MM.1S (cell line): ENCODE measurements around the gene MRPL1.

ENCODE experiments used
- DNase-seq: peaks from one replicate; pipeline ENCODE4 v3.0.0-alpha.2; 2015
- H2AFZ ChIP-seq: fragments of 300-600 bp; sonication (generic); 2 replicates; pipeline ENCODE4 v1.6.0; 2016; ENCODE audit warnings: antibody characterized with exemption, low read length
- H3F3A ChIP-seq: fragments of 300-600 bp; sonication (generic); 2 replicates; pipeline ENCODE4 v1.6.1; 2016; ENCODE audit warnings: mild to moderate bottlenecking, antibody characterized with exemption, low read length, moderate library complexity, mixed read lengths; ENCODE audit not compliant: insufficient read depth
- H3K27ac ChIP-seq: fragments of 300-600 bp; sonication (generic); 2 replicates; pipeline ENCODE4 v1.5.1; 2016; ENCODE audit warnings: mild to moderate bottlenecking, low read length
- H3K27me3 ChIP-seq: fragments of 300-600 bp; sonication (generic); replicated peaks from 2 replicates; pipeline ENCODE4 v1.6.0; 2016; ENCODE audit warnings: low read length; ENCODE audit not compliant: insufficient read depth
- H3K36me3 ChIP-seq: fragments of 300-600 bp; sonication (generic); replicated peaks from 2 replicates; pipeline ENCODE4 v1.6.1; 2016; ENCODE audit warnings: mild to moderate bottlenecking, low read length, mixed read lengths; ENCODE audit not compliant: insufficient read depth
- H3K4me1 ChIP-seq: fragments of 300-600 bp; sonication (generic); 2 replicates; pipeline ENCODE4 v1.6.1; 2016; ENCODE audit warnings: low read length, mixed read lengths
- H3K4me2 ChIP-seq: fragments of 300-600 bp; sonication (generic); 2 replicates; pipeline ENCODE4 v1.6.0; 2016; ENCODE audit warnings: low read depth, low read length
- H3K4me3 ChIP-seq: fragments of 300-600 bp; sonication (generic); 2 replicates; pipeline ENCODE4 v1.5.1; 2016; ENCODE audit warnings: low read length, mixed read lengths
- H3K79me2 ChIP-seq: fragments of 300-600 bp; sonication (generic); 2 replicates; pipeline ENCODE4 v1.6.1; 2016; ENCODE audit warnings: mixed run types, low read length, mixed read lengths
- H3K9ac ChIP-seq: fragments of 300-600 bp; sonication (generic); 2 replicates; pipeline ENCODE4 v1.6.1; 2016; ENCODE audit warnings: low read length, mixed read lengths
- H3K9me2 ChIP-seq: fragments of 300-600 bp; sonication (generic); replicated peaks from 2 replicates; pipeline ENCODE4 v1.6.1; 2016; ENCODE audit warnings: mild to moderate bottlenecking, low read length, mixed read lengths; ENCODE audit not compliant: insufficient read depth
- H3K9me3 ChIP-seq: fragments of 300-600 bp; sonication (generic); replicated peaks from 2 replicates; pipeline ENCODE4 v1.6.1; 2016; ENCODE audit warnings: mild to moderate bottlenecking, low read length, mixed read lengths; ENCODE audit not compliant: insufficient read depth
- H4K20me1 ChIP-seq: fragments of 300-600 bp; sonication (generic); 2 replicates; pipeline ENCODE4 v1.6.1; 2016; ENCODE audit warnings: mild to moderate bottlenecking, low read length, moderate library complexity, mixed read lengths; ENCODE audit not compliant: insufficient read depth
- CTCF ChIP-seq: fragments of 300-600 bp; sonication (generic); IDR thresholded peaks from 2 replicates; pipeline ENCODE4 v1.5.1; 2016; ENCODE audit warnings: antibody characterized with exemption, low read length, mixed read lengths
- EZH2 ChIP-seq: fragments of 300-600 bp; sonication (generic); optimal IDR thresholded peaks from 2 replicates; pipeline ENCODE3; 2017; ENCODE audit warnings: low read depth, mild to moderate bottlenecking, antibody characterized with exemption, low read length, mixed read lengths
- EZH2phosphoT487 ChIP-seq: fragments of 300-600 bp; sonication (generic); IDR thresholded peaks from 2 replicates; pipeline ENCODE4 v1.6.1; 2018; ENCODE audit warnings: antibody characterized with exemption, low read length

The MRPL1 gene

GRCh38 chr4:77911091-77911490, 48.5 kb downstream of the MRPL1 start:
- Histone ChIP-seq H3K36me3 (peaks cover 20% of the 10 kb centered on the region), H3K9me3 (no peaks in the 10 kb centered on the region), H3K4me1 (peaks cover 26% of the 10 kb centered on the region), H3K4me3 (no peak overlapping the region), H4K20me1 (no peaks in the 10 kb centered on the region), H2AFZ (no peak overlapping the region), H3K4me2 (no peak overlapping the region), H3K9me2 (no peaks in the 10 kb centered on the region), H3K79me2 (peaks cover 21% of the 10 kb centered on the region), H3K27ac (0 out of 2 replicates have a peak overlapping the region, but pooled peaks have one; percentile 26), H3K9ac (no peak overlapping the region), H3F3A (peaks cover 10% of the 10 kb centered on the region), H3K27me3 (no peaks in the 10 kb centered on the region)
- no peak for DNase-seq
- TF ChIP-seq CTCF, result no peak
- no peak for TF ChIP-seq EZH2phosphoT487
- no peak for TF ChIP-seq EZH2

- peaks cover 35% of the 10 kb centered on the region for H3K4me1 ChIP-seq
- no peak overlapping the region for H3K4me3 ChIP-seq
- no peak overlapping the region for H2AFZ ChIP-seq
- peak overlapping the region; percentile 26; the same call in 1 of the 2 replicates for H3K27ac ChIP-seq
- no peaks in the 10 kb centered on the region for H3K9me2 ChIP-seq
- peaks cover 21% of the 10 kb centered on the region for H3K79me2 ChIP-seq
- H4K20me1 ChIP-seq, result no peaks in the 10 kb centered on the region
- H3K4me2 ChIP-seq, result 0 out of 2 replicates have a peak overlapping the region, but pooled peaks have one; percentile 7
- H3K36me3 ChIP-seq, result peaks cover 20% of the 10 kb centered on the region
- H3K27me3 ChIP-seq, result no peaks in the 10 kb centered on the region
- DNase-seq, result peak; percentile 9
- H3K9ac ChIP-seq, result no peak overlapping the region
- H3F3A ChIP-seq, result peaks cover 18% of the 10 kb centered on the region
- TF ChIP-seq EZH2, result no peak
- TF ChIP-seq EZH2phosphoT487, result no peak
- TF ChIP-seq CTCF, result no peak
- no peaks in the 10 kb centered on the region for H3K9me3 ChIP-seq
Measured at GRCh38 chr4:77911842-77912450, 49.3 kb downstream of the MRPL1 start.

- peaks cover 22% of the 10 kb centered on the region for H3K79me2 ChIP-seq
- H3K4me1 ChIP-seq, result peaks cover 43% of the 10 kb centered on the region
- H3K27me3 ChIP-seq, result no peaks in the 10 kb centered on the region
- H3K9me3 ChIP-seq, result no peaks in the 10 kb centered on the region
- H2AFZ ChIP-seq, result no peak overlapping the region
- H4K20me1 ChIP-seq, result no peaks in the 10 kb centered on the region
- no peak overlapping the region for H3K4me2 ChIP-seq
- DNase-seq, result no peak
- H3K9me2 ChIP-seq, result no peaks in the 10 kb centered on the region
- no peak for TF ChIP-seq CTCF
- no peak for TF ChIP-seq EZH2phosphoT487
- TF ChIP-seq EZH2, result no peak
- H3K27ac ChIP-seq, result no peak overlapping the region
- peaks cover 30% of the 10 kb centered on the region for H3F3A ChIP-seq
- no peak overlapping the region for H3K9ac ChIP-seq
- peaks cover 20% of the 10 kb centered on the region for H3K36me3 ChIP-seq
- H3K4me3 ChIP-seq, result no peak overlapping the region
Measured at GRCh38 chr4:77913348-77913747, 50.7 kb downstream of the MRPL1 start.
